Measurements from ENCODE around the gene SUFU. TPM values are rescaled to one million over a fixed set of nuclear protein-coding genes. Genes with fewer than 3 reads are reported as not detected.
A peak's percentile ranks its signal among the peaks of the same experiment; 100 is the strongest.

Gene SUFU
- total and polyA plus RNA-seq, 5 experiments from 2014 or later = 2.3 to 14.3 (median 7.4) TPM

DNA sequence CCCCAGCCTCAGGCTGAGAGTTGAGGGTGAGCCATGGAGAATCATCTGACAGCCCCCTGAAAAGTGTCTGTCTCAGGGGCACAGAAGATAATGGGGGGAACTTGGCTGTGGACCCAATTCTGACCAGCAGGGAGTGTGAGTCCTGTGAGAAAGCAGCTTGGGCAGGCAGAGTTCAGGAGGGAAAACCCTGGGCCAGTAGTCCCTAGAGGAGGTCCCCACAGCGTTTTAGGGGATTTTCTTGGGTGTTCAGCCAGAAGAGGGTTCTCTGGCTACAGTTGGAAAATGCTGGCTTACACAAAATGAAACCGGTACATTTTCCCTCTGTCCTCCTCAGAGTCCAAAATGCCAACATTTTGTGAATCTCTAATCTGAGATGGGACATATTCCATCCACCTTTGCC, 104.7 kb downstream of the SUFU start:
- DNase-seq (no peak), ATAC-seq (no peak)
- H3K36me3 Mint-ChIP-seq = peaks cover 0 to 18% (median 7%) of the 10 kb centered on the region in 3 donors
- no peaks in the 10 kb centered on the region for H3K9me3 Mint-ChIP-seq
- H3K27me3 Mint-ChIP-seq = no peaks in the 10 kb centered on the region
- POLR2A ChIA-PET = no interaction called here
- H3K4me1 Mint-ChIP-seq = peaks cover 12 to 35% (median 32%) of the 10 kb centered on the region in 4 donors
- H3K4me3 Mint-ChIP-seq = no peak overlapping the region
- peak overlapping the region in 6 of 10 donors; percentile 0 to 81 (median 12) for H3K27ac Mint-ChIP-seq

DNA sequence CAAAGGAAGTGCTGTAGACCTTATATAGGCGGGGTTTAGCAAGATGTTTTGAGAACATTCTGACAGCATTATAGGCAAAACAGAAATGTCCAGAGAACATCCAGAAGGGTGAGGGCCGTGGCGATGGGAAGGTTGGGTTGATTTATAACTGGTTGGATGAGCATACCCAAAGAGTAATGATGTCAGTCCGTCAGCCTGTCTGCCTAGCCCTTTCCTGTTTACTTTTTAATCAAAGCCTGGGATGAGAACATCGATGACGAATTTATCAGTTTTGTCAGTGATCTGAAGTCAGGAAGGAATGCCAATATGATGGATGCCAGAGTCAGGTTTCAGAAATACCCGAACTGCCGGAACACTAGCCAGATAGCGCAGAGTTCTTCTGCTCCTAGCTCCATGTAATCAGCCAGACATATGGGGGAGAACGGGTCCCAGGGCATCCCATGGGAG, 106.7 kb downstream of the SUFU start:
- Mint-ChIP-seq H3K4me3 (peak overlapping the region in 1 of 10 donors; percentile 11), H3K27me3 (no peaks in the 10 kb centered on the region), H3K36me3 (peaks cover 0 to 7% (median 3%) of the 10 kb centered on the region in 3 donors), H3K4me1 (peaks cover 13 to 44% (median 35%) of the 10 kb centered on the region in 4 donors), H3K27ac (peak overlapping the region; percentile 61 to 100 (median 96)), H3K9me3 (no peaks in the 10 kb centered on the region)
- DNase-seq (no peak), ATAC-seq (no peak)
- POLR2A ChIA-PET = interaction anchor here (2.1 kb wide), 1 partner anchor 32 kb away, joined by 17 read pairs; no protein-coding TSS in a partner anchor

DNA sequence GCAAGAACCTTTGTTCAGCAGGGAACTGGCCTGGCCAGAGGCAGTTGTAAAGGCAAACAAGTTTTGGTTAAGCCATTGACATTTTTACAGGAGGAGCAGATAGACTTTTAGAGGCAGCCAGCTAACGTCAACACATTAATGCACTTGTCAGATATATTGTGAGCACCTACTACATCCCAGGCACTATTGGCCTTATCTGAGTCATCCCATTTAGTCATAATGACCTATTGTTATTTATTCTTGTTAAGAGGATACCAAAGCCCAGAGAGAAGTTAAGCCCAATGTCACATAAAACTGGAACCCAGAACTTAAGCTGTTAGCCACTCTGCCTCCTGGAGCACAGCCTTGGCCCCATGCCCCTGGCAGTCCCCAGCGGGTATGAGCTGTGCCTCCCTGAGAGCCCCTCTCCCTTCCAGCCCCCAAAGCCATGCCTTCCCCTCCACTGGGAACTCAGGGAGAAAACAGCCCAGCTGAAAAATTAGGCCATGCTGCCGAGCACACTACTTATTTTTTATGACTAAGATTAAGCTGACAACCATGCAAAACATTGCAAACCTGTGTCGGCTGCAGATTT, 107.8 kb downstream of the SUFU start:
- H3K36me3 Mint-ChIP-seq = peaks cover 0 to 4% (median 3%) of the 10 kb centered on the region in 3 donors
- H3K4me1 Mint-ChIP-seq = peaks cover 13 to 44% (median 35%) of the 10 kb centered on the region in 4 donors
- H3K27me3 Mint-ChIP-seq = no peaks in the 10 kb centered on the region
- H3K27ac Mint-ChIP-seq = peak overlapping the region; percentile 61 to 100 (median 98)
- no peaks in the 10 kb centered on the region for H3K9me3 Mint-ChIP-seq
- POLR2A ChIA-PET = interaction anchor here (0.6 to 2.3 kb wide), 5 partner anchors 13 to 542 kb away, joined by 3 to 28 read pairs (median 3); partner anchors contain the start of gene TRIM8
- H3K4me3 Mint-ChIP-seq = peak overlapping the region in 2 of 10 donors; percentile 27 to 51
- DNase-seq (no peak), ATAC-seq (no peak)

DNA sequence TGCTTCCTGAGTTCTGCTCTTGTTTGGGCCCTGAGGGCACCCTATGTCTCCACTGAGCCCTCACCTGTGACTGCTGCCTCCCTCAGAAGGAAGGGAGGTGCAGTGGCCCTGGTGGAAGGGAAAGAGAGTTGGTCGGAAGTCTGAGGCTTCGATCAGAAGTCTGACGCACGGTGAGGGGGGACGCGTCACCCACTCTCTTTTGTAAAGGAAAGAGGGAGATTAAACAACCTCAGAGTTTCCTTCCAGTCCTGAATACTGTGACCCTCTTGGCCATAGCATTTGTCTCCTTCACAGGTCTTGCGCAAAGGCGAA, 109.1 kb downstream of the SUFU start:
- ATAC-seq = peak; percentile 81 to 86
- Mint-ChIP-seq H3K27me3 (no peaks in the 10 kb centered on the region), H3K36me3 (peaks cover 0 to 12% (median 11%) of the 10 kb centered on the region in 3 donors), H3K27ac (peak overlapping the region; percentile 86 to 100 (median 99)), H3K4me1 (peaks cover 13 to 44% (median 37%) of the 10 kb centered on the region in 4 donors), H3K4me3 (peak overlapping the region; percentile 34 to 80 (median 71)), H3K9me3 (no peaks in the 10 kb centered on the region)
- peak in 9 of 10 donors; percentile 47 to 86 (median 74) for DNase-seq
- POLR2A ChIA-PET = interaction anchor here (0.6 to 2.3 kb wide), 4 partner anchors 12 to 225 kb away, joined by 3 to 28 read pairs (median 3); partner anchors contain the start of gene TRIM8

DNA sequence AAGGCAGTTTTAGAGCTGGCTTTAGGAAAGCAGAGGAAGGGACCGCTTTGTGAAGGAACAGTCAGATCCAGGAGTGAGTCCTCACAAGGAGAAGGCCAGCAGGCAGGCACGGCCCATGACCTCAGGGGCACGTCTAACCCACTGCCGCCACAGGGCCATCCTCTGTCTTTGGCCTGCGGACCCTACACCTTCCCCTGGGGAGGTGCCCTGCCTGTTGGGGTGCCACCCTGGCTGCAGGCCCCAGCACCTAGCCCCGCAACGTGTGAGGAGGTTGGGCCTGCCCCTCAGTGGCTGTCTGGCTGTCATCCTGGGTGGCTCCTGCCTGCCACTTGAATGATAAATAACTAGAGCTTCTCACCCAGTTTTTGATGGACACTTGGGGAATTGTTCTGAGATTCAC, 109.5 kb downstream of the SUFU start:
- POLR2A ChIA-PET = interaction anchor here (0.6 to 1.3 kb wide), 3 partner anchors 24 to 44 kb away, joined by 3 to 6 read pairs (median 6); no protein-coding TSS in a partner anchor
- no peaks in the 10 kb centered on the region for H3K9me3 Mint-ChIP-seq
- H3K4me3 Mint-ChIP-seq = peak overlapping the region; percentile 34 to 80 (median 71)
- peaks cover 13 to 44% (median 37%) of the 10 kb centered on the region in 4 donors for H3K4me1 Mint-ChIP-seq
- ATAC-seq = peak; percentile 43 to 56
- DNase-seq = peak in 6 of 10 donors; percentile 9 to 70 (median 38)
- H3K27me3 Mint-ChIP-seq = no peaks in the 10 kb centered on the region
- H3K27ac Mint-ChIP-seq = peak overlapping the region; percentile 86 to 100 (median 99)
- H3K36me3 Mint-ChIP-seq = peaks cover 0 to 15% (median 11%) of the 10 kb centered on the region in 3 donors

DNA sequence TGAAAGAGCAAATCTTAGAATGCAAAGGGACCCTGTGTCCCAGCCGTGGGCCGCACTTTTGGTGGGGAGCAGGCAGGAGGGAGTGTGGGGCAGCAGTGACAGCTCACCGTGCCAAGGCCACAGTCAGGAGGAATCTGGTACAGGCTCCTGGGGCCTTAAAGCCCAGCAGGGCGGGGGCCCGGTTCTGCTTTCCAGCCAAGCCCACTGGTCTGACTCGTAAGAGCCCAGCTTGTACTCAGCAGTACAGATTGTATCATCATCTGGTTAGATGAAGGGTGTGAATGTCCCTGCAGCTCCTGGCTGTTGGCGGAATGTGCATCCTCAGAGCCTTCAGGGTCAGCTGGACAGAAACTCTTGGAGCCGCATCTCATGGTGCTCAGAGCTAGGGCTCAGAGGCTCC, 110.0 kb downstream of the SUFU start:
- H3K36me3 Mint-ChIP-seq = peaks cover 0 to 19% (median 11%) of the 10 kb centered on the region in 3 donors
- no peaks in the 10 kb centered on the region for H3K27me3 Mint-ChIP-seq
- ATAC-seq = no peak
- peak overlapping the region in 3 of 10 donors; percentile 28 to 75 (median 29) for H3K4me3 Mint-ChIP-seq
- POLR2A ChIA-PET = interaction anchor here (0.6 to 1.3 kb wide), 4 partner anchors 16 to 44 kb away, joined by 3 to 6 read pairs (median 4); no protein-coding TSS in a partner anchor
- peak overlapping the region; percentile 26 to 100 (median 99) for H3K27ac Mint-ChIP-seq
- peaks cover 13 to 46% (median 37%) of the 10 kb centered on the region in 4 donors for H3K4me1 Mint-ChIP-seq
- DNase-seq = no peak
- no peaks in the 10 kb centered on the region for H3K9me3 Mint-ChIP-seq

DNA sequence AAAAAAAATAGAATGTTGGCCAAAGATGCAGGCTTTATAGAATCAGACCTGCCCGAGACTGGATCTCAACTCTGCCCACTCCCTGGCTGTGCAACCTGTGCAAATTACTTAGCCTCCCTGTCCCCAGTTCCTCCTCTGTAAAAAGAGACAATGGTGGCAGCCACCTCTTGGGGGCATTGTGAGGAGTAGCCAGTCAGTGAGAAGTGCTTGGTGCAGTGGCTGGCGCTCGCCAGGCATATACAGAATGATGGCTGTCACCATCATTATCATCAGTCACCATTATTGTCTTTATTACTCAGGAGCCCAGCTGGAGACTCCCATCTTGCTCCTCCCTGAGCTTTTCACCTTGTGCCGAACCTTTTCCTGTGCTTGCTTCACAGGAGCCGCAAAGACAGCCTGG, 111.1 kb downstream of the SUFU start:
- DNase-seq (no peak), ATAC-seq (no peak)
- POLR2A ChIA-PET = no interaction called here
- H3K36me3 Mint-ChIP-seq = peaks cover 0 to 25% (median 11%) of the 10 kb centered on the region in 3 donors
- no peak overlapping the region for H3K4me3 Mint-ChIP-seq
- peak overlapping the region in 7 of 10 donors; percentile 9 to 78 (median 55) for H3K27ac Mint-ChIP-seq
- H3K4me1 Mint-ChIP-seq = peaks cover 14 to 43% (median 37%) of the 10 kb centered on the region in 4 donors
- H3K27me3 Mint-ChIP-seq = no peaks in the 10 kb centered on the region
- H3K9me3 Mint-ChIP-seq = no peaks in the 10 kb centered on the region

DNA sequence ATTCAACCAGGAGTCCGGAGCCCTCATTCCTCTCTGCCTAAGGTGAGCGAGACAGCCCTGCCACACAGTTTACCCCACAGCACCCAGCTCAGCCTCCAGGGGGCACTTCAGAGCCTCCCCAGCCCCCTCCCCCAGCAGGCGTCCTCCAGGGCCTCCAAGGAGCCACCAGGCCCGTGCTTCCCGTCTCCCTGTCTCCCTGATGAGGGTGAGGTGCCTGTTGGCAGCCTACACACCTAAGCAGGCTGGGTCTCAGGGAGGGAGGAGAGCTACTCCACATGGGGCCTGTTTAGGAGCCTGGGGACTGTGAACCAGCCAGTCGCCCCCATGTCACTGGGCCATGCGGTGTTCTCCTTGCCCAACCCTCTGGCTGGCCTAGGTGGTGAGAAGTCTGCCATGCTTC, 111.6 kb downstream of the SUFU start:
- H3K27me3 Mint-ChIP-seq = no peaks in the 10 kb centered on the region
- H3K9me3 Mint-ChIP-seq = no peaks in the 10 kb centered on the region
- H3K27ac Mint-ChIP-seq = peak overlapping the region in 7 of 10 donors; percentile 9 to 84 (median 71)
- peaks cover 14 to 42% (median 36%) of the 10 kb centered on the region in 4 donors for H3K4me1 Mint-ChIP-seq
- no peak overlapping the region for H3K4me3 Mint-ChIP-seq
- peaks cover 0 to 25% (median 11%) of the 10 kb centered on the region in 3 donors for H3K36me3 Mint-ChIP-seq
- DNase-seq = peak in 1 of 10 donors; percentile 17
- ATAC-seq = no peak
- POLR2A ChIA-PET = no interaction called here

DNA sequence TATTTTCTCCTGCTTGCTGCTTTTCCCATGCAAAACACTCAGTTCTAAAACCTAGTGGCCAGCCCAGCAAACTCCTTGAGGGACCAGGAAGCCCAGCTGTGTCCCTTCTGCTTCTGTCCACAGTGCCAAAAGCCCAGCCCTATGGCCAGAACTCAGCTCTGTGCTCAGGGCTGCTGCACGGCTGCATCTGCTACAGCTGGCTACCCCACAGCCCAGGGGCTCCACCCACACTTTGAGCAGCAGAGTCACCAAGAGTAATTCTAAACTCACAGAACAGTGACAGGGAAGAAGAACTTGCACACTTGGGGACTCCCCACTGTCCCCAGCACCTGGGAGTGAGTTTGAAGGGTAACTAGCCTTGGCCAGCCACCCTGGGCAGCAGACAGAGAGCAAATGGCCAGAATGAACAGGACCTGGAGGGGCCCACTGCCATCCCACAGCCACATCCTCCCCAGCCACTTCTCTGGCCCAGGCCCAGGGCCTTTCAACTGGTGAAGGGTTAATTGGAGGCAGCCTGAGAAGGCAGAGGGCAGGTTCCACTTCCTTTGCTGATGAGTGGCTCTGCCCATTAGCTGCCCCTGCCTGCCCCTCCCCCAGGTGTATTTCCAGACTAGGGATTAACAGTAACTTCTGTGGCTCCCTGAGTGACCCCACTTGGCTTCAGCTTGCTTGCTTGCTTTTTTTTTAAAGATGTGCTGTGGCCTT, 112.4 kb downstream of the SUFU start:
- DNase-seq (no peak), ATAC-seq (no peak)
- Mint-ChIP-seq H3K4me1 (peaks cover 7 to 33% (median 27%) of the 10 kb centered on the region in 4 donors), H3K9me3 (no peaks in the 10 kb centered on the region), H3K4me3 (no peak overlapping the region), H3K27me3 (no peaks in the 10 kb centered on the region), H3K36me3 (peaks cover 0 to 25% (median 11%) of the 10 kb centered on the region in 3 donors), H3K27ac (peak overlapping the region in 2 of 10 donors; percentile 24 to 43)
- POLR2A ChIA-PET = interaction anchor here (2.4 kb wide), 1 partner anchor 28 kb away, joined by 8 read pairs; the partner anchor contains the start of gene TRIM8

DNA sequence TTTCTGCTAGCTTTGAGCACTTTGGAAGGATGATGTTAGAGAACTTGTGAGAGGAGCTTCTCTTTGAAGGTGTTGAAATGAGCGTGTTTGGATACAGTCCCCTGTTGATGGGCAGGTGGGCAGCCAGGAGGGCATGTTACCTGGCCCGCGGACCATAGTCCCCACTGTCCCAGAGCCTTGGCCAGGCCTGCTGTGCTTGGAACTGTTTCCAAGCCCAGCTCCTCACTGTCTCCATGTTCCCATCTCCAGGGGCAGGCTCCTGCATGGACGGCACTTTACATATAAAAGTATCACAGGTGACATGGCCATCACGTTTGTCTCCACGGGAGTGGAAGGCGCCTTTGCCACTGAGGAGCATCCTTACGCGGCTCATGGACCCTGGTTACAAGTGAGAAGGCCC, 113.3 kb downstream of the SUFU start:
- Mint-ChIP-seq H3K9me3 (no peaks in the 10 kb centered on the region), H3K27ac (peak overlapping the region in 4 of 10 donors; percentile 24 to 43 (median 34)), H3K4me3 (no peak overlapping the region), H3K27me3 (no peaks in the 10 kb centered on the region), H3K4me1 (peaks cover 7 to 27% (median 19%) of the 10 kb centered on the region in 4 donors), H3K36me3 (peaks cover 0 to 25% (median 11%) of the 10 kb centered on the region in 3 donors)
- ATAC-seq (no peak), DNase-seq (no peak)
- POLR2A ChIA-PET = interaction anchor here (0.6 to 2.4 kb wide), 3 partner anchors 27 to 1299 kb away, joined by 4 to 8 read pairs (median 4); partner anchors contain the start of gene TRIM8

DNA sequence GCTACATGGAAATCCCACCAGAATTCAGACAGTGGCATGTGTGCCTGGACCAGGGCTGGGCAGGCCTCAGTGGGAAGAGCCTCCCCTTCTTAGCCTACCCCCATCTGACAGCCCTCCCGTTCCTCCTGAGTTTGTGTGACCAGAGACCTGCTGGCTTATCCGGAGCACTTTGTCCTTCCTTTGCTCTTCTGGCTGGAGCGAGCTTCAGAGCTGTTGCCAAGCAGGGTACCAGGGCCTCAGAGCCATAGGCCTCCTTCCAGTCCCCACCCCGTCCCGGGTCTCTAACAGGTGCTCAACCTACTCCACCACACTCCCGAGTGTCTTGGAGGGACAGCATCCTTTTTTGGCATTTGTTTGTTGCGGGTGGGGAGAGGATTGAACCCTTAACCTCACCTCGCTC, 114.0 kb downstream of the SUFU start:
- peaks cover 5 to 19% (median 11%) of the 10 kb centered on the region in 4 donors for H3K4me1 Mint-ChIP-seq
- H3K36me3 Mint-ChIP-seq = peaks cover 0 to 25% (median 11%) of the 10 kb centered on the region in 3 donors
- H3K27ac Mint-ChIP-seq = no peak overlapping the region
- ATAC-seq (no peak), DNase-seq (no peak)
- POLR2A ChIA-PET = interaction anchor here (2.4 kb wide), 1 partner anchor 27 kb away, joined by 8 read pairs; the partner anchor contains the start of gene TRIM8
- no peaks in the 10 kb centered on the region for H3K27me3 Mint-ChIP-seq
- no peaks in the 10 kb centered on the region for H3K9me3 Mint-ChIP-seq
- no peak overlapping the region for H3K4me3 Mint-ChIP-seq

DNA sequence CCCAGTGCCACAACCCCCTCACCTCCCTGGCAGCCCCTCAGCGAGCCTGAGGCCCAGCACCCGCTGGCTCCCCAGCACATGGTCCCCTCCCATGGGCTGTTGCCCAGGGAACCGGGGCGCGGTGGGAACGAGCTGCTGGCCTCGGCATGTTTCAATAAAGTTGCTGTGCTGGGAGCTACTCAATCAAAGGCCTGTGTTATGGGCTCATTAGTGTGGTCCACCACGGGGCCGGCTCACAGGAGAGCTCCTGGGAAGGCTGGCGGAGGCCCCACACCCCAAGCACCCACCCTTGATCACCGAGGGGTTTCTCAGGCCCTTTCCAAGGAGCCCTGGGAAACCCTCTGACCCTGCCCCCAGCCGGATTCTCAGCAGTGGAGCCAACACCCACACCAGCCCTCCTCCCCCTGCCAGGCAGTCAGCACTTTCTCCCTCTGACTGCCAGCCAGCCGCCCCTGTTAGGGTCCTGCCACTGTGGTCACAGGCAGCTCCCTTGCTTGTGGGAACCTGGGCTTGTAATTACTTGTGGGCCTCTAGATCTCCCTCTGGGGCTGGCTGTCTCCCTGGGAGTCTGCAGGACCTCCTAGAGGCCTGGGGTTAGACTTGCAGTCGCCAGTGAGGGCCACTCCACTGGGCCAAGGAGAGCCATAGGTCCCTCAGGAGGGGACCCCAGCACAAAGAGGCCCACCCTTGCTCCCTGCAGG, 115.7 kb downstream of the SUFU start:
- Mint-ChIP-seq H3K27me3 (no peaks in the 10 kb centered on the region), H3K4me1 (peaks cover 0 to 7% (median 3%) of the 10 kb centered on the region in 4 donors), H3K9me3 (no peaks in the 10 kb centered on the region), H3K36me3 (peaks cover 0 to 25% (median 11%) of the 10 kb centered on the region in 3 donors), H3K4me3 (no peak overlapping the region), H3K27ac (peak overlapping the region in 1 of 10 donors; percentile 62)
- DNase-seq (peak in 1 of 10 donors; percentile 28), ATAC-seq (no peak)
- POLR2A ChIA-PET = no interaction called here
